ENCODE data around the gene SMPD3.

- TF ChIP-seq NANOG (IDR thresholded peaks at IDR 0.05; ENCODE audit: borderline replicate concordance), result no peak
- TF ChIP-seq, protein P1, sequence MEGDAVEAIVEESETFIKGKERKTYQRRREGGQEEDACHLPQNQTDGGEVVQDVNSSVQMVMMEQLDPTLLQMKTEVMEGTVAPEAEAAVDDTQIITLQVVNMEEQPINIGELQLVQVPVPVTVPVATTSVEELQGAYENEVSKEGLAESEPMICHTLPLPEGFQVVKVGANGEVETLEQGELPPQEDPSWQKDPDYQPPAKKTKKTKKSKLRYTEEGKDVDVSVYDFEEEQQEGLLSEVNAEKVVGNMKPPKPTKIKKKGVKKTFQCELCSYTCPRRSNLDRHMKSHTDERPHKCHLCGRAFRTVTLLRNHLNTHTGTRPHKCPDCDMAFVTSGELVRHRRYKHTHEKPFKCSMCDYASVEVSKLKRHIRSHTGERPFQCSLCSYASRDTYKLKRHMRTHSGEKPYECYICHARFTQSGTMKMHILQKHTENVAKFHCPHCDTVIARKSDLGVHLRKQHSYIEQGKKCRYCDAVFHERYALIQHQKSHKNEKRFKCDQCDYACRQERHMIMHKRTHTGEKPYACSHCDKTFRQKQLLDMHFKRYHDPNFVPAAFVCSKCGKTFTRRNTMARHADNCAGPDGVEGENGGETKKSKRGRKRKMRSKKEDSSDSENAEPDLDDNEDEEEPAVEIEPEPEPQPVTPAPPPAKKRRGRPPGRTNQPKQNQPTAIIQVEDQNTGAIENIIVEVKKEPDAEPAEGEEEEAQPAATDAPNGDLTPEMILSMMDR (conservative IDR thresholded peaks at IDR 0.05; ENCODE audit: low read depth in 2 of 2), result no peak
- TF ChIP-seq POLR2AphosphoS5 (IDR thresholded peaks at IDR 0.05; ENCODE audit: low read depth), result no peak
These were observed 61.0 kb downstream of the SMPD3 start for GRCh38 chr16:68387301-68387700.
